ENCODE results near the gene ISL2.
"Not testable (repeated sequence)": the region's sequence is repeated elsewhere in the genome, so short reads cannot be mapped to it uniquely, and the experiment has no call there.

Gene ISL2

DNA sequence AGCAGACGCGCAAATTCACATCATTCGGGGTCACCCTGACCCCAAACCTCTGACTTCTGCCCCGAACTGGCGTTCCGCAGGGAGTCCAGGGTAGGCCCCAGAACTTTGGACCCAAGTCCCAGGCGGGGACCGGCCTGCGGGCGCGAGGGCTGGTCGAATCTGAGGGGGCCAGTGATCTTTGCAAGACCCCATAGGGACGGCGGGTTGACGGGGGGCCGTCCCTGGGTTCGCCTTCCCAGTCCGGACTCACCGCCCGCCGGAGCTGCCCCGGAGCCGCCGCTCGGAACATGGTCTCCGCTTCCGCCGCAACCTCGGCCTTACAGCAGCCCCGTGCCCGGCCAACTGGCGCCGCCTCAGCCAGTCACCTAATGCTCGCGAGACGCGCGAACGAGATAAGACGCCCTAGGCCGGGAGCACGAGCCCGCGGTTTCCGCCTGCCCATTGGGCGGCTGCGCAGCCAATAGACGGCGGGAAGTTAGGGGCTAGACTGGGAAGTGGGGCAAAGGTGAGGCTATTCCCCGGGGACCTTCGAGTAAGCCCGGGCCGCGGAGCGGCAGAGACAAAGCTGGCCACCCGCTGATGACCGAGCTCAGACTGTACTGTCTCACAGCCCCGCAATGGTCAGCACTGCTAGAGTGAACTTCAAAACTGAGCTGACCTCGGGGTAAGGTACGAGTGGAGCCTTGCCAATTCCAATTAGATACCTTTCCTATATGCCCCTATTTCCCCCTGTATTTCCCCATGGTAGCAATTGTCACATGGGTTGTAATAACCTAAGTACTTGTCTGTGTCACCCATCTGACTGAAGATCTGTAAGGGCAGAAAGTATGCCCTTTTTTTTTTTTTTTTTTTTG is 25.2 kb upstream of the ISL2 start, which contains the start of gene ETFA:
Gene ETFA (minus strand): TSS at position 370 of the 854 bp plus-strand sequence. CDS start 81 bp downstream, at position 289.
- Histone ChIP-seq H3K4me2 (ENCODE audit: insufficient read depth, low read length) (peak within 1 kb of the TSS; percentile 86), H3K36me3 (ENCODE audit: insufficient read depth, low read length) (no peaks in the 10 kb centered on the region), H3K27me3 (ENCODE audit: insufficient read depth, low read length, poor library complexity) (no peaks in the 10 kb centered on the region), H3K9me3 (ENCODE audit: insufficient read depth, low read length, severe bottlenecking) (no peaks in the 10 kb centered on the region), H3K9ac (ENCODE audit: low read depth, low read length) (peak within 1 kb of the TSS; percentile 68), H3K4me1 (ENCODE audit: insufficient read depth, low read length) (peaks cover 26% of the 10 kb centered on the region), H4K20me1 (ENCODE audit: insufficient read depth, low read length) (peaks cover 7% of the 10 kb centered on the region; the same call in 1 of the 2 replicates), H3K79me2 (ENCODE audit: insufficient read depth, low read length) (peaks cover 47% of the 10 kb centered on the region), H2AFZ (ENCODE audit: low read depth, low read length) (peak within 1 kb of the TSS; percentile 75), H3K27ac (ENCODE audit: low read length) (peak within 1 kb of the TSS; percentile 79), H3K4me3 (ENCODE audit: low read depth in 1 of 2, low read length in 2 of 2) (peak within 1 kb of the TSS; percentile 47 to 70)
- ATAC-seq (ENCODE audit: insufficient read depth, low read depth) (peak; percentile 99), DNase-seq (peak; percentile 93)
- TF ChIP-seq, protein P1, sequence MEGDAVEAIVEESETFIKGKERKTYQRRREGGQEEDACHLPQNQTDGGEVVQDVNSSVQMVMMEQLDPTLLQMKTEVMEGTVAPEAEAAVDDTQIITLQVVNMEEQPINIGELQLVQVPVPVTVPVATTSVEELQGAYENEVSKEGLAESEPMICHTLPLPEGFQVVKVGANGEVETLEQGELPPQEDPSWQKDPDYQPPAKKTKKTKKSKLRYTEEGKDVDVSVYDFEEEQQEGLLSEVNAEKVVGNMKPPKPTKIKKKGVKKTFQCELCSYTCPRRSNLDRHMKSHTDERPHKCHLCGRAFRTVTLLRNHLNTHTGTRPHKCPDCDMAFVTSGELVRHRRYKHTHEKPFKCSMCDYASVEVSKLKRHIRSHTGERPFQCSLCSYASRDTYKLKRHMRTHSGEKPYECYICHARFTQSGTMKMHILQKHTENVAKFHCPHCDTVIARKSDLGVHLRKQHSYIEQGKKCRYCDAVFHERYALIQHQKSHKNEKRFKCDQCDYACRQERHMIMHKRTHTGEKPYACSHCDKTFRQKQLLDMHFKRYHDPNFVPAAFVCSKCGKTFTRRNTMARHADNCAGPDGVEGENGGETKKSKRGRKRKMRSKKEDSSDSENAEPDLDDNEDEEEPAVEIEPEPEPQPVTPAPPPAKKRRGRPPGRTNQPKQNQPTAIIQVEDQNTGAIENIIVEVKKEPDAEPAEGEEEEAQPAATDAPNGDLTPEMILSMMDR (IDR thresholded peaks at IDR 0.05; ENCODE audit: borderline replicate concordance, extremely low read depth, low read length, poor library complexity, severe bottlenecking), result no peak

- H2AFZ ChIP-seq (ENCODE audit: low read depth, low read length), result no peak overlapping the region; the same call in 1 of the 2 replicates
- H3K4me2 ChIP-seq (ENCODE audit: insufficient read depth, low read length), result no peak overlapping the region
- H4K20me1 ChIP-seq (ENCODE audit: insufficient read depth, low read length), result peaks cover 7% of the 10 kb centered on the region; the same call in 1 of the 2 replicates
- no peak for DNase-seq
- no peak for ATAC-seq (ENCODE audit: insufficient read depth, low read depth)
- no peak overlapping the region for H3K4me3 ChIP-seq (ENCODE audit: low read depth in 1 of 2, low read length in 2 of 2)
- H3K36me3 ChIP-seq (ENCODE audit: insufficient read depth, low read length), result no peaks in the 10 kb centered on the region
- H3K79me2 ChIP-seq (ENCODE audit: insufficient read depth, low read length), result peaks cover 34% of the 10 kb centered on the region
- H3K9me3 ChIP-seq (ENCODE audit: insufficient read depth, low read length, severe bottlenecking), result no peaks in the 10 kb centered on the region
- TF ChIP-seq EZH2 (IDR thresholded peaks at IDR 0.05; ENCODE audit: borderline replicate concordance, low read depth, low read length, severe bottlenecking), result no peak
- TF ChIP-seq, protein P1 (IDR thresholded peaks at IDR 0.05; ENCODE audit: borderline replicate concordance, extremely low read depth, low read length, poor library complexity, severe bottlenecking), result no peak
- no peak overlapping the region for H3K27ac ChIP-seq (ENCODE audit: low read length)
- H3K4me1 ChIP-seq (ENCODE audit: insufficient read depth, low read length), result peaks cover 26% of the 10 kb centered on the region
- no peak overlapping the region for H3K9ac ChIP-seq (ENCODE audit: low read depth, low read length)
- no peaks in the 10 kb centered on the region for H3K27me3 ChIP-seq (ENCODE audit: insufficient read depth, low read length, poor library complexity)
These were observed 23.9 kb upstream of the ISL2 start for GRCh38 chr15:76312540-76313174.

DNA sequence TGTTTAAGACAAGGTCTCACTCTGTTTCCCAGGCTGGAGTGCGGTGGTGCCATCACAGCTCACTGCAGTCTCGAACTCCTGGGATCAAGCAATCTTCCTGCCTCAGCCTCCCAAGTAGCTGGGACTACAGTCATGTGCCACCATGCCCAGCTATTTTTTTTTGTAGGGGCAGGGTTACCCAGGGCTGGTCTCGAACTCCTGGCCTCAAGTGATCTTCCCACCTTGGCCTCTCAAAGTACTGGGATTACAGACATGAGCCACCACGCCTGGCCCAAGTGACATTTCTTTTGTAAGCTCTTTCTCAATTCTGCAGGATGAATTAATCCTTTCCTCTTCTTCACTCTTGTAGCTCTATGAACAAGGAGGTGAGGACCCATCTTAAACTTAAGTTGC is 23.4 kb upstream of the ISL2 start:
- not testable (repeated sequence) for H3K4me2 ChIP-seq (ENCODE audit: insufficient read depth, low read length); H3K4me3 ChIP-seq (ENCODE audit: low read depth in 1 of 2, low read length in 2 of 2); H3K9ac ChIP-seq (ENCODE audit: low read depth, low read length); ATAC-seq (ENCODE audit: insufficient read depth, low read depth); DNase-seq; H2AFZ ChIP-seq (ENCODE audit: low read depth, low read length); H4K20me1 ChIP-seq (ENCODE audit: insufficient read depth, low read length); H3K9me3 ChIP-seq (ENCODE audit: insufficient read depth, low read length, severe bottlenecking); H3K36me3 ChIP-seq (ENCODE audit: insufficient read depth, low read length); H3K27me3 ChIP-seq (ENCODE audit: insufficient read depth, low read length, poor library complexity); H3K27ac ChIP-seq (ENCODE audit: low read length)
- peaks cover 26% of the 10 kb centered on the region for H3K4me1 ChIP-seq (ENCODE audit: insufficient read depth, low read length)
- peaks cover 29% of the 10 kb centered on the region for H3K79me2 ChIP-seq (ENCODE audit: insufficient read depth, low read length)

DNA sequence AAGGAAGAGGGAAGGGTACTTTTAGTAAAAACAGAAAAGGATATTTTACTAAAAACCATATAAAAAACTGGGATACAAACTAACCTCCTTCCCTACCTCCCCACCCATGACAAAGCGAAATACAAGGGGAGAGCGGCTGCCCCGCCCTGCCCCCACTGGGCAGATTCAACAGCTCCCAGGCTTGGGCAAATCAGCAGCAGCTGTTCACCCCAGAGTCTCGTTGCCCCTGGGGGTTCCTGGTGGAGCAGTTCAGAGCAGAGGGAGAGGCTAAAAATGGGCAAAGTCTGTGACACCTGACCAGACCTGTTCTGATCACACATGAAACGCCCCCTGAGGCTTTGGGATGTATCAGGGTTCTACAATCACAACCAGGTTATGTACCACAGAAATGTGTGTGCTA is 22.8 kb upstream of the ISL2 start:
- H3K4me2 ChIP-seq (ENCODE audit: insufficient read depth, low read length), result no peak overlapping the region
- H3K4me1 ChIP-seq (ENCODE audit: insufficient read depth, low read length), result peaks cover 21% of the 10 kb centered on the region
- no peaks in the 10 kb centered on the region for H3K9me3 ChIP-seq (ENCODE audit: insufficient read depth, low read length, severe bottlenecking)

More for the DNA sequence above, 22.8 kb upstream of the ISL2 start:
- DNase-seq (no peak), ATAC-seq (ENCODE audit: insufficient read depth, low read depth) (no peak)
- H3K27me3 ChIP-seq (ENCODE audit: insufficient read depth, low read length, poor library complexity), result no peaks in the 10 kb centered on the region
- H3K79me2 ChIP-seq (ENCODE audit: insufficient read depth, low read length), result peaks cover 23% of the 10 kb centered on the region
- H3K4me3 ChIP-seq (ENCODE audit: low read depth in 1 of 2, low read length in 2 of 2), result no peak overlapping the region
- H2AFZ ChIP-seq (ENCODE audit: low read depth, low read length), result no peak overlapping the region
- H3K9ac ChIP-seq (ENCODE audit: low read depth, low read length), result no peak overlapping the region
- peaks cover under 1% of the 10 kb centered on the region; the same call in 1 of the 2 replicates for H4K20me1 ChIP-seq (ENCODE audit: insufficient read depth, low read length)
- H3K36me3 ChIP-seq (ENCODE audit: insufficient read depth, low read length), result no peaks in the 10 kb centered on the region
- no peak for TF ChIP-seq EZH2 (IDR thresholded peaks at IDR 0.05; ENCODE audit: borderline replicate concordance, low read depth, low read length, severe bottlenecking)
- TF ChIP-seq, protein P1 (IDR thresholded peaks at IDR 0.05; ENCODE audit: borderline replicate concordance, extremely low read depth, low read length, poor library complexity, severe bottlenecking), result no peak
- no peak overlapping the region for H3K27ac ChIP-seq (ENCODE audit: low read length)
